Lower leg skin (tissue), 4 donors: ENCODE data around the gene RAB14. TPM values are rescaled to one million over a fixed set of nuclear protein-coding genes. Genes with fewer than 3 reads are reported as not detected.
A peak's percentile ranks its signal among the peaks of the same experiment; 100 is the strongest.

Experiments
- DNase-seq, 2 donors: peaks; one replicate each; pipeline ENCODE4 v3.0.0-alpha.2; 2019; ENCODE audit warnings: low spot score in 2 of 2
- H3K4me3 ChIP-seq: fragments of 200-600 bp; sonication (generic); 2 replicates; pipeline ENCODE4 v1.5.1; 2017; ENCODE audit warnings: mild to moderate bottlenecking, low read depth; ENCODE audit not compliant: poor library complexity, severe bottlenecking
- CTCF ChIP-seq, 3 donors: fragments of 450-650 bp; IDR thresholded peaks; one replicate each; pipeline ENCODE4 v1.5.1; 2016; ENCODE audit warnings: antibody characterized with exemption in 3 of 3, mild to moderate bottlenecking in 3 of 3, moderate library complexity in 2 of 3
- POLR2A ChIP-seq, 2 donors: fragments of 450-650 bp; IDR thresholded peaks; one replicate each; pipeline ENCODE4 v1.6.1; 2016 to 2017; ENCODE audit warnings: antibody characterized with exemption in 2 of 2, mild to moderate bottlenecking in 1 of 2, moderate library complexity in 1 of 2
- WGBS, 2 donors: methylation state at CpG; one replicate each; pipeline ENCODE4 v1.1.5; 2018; 5-methylcytosine and 5-hydroxymethylcytosine counted together
- intact Hi-C: fragments of 100-400 bp; cut with DNase I; formaldehyde crosslinking; loops from one replicate; pipeline ENCODE4 v1.15.0; 2023; ENCODE audit warnings: low total_unique reads
- total RNA-seq, 4 donors: library from RNA; depleted of rRNA; stranded (reverse); fragments of >200 nt; gene quantifications; one replicate each; pipeline ENCODE4 v1.1.0, GENCODE V29; 2016

The RAB14 gene
- total RNA-seq, 4 donors from 2014 or later, result 43.9 to 50.8 (median 49.6) TPM

GRCh38 chr9:121240472-121241135 is 38.9 kb upstream of the RAB14 start:
- TF ChIP-seq CTCF (IDR thresholded peaks at IDR 0.05) (no peak), POLR2A (IDR thresholded peaks at IDR 0.05) (no peak)
- no peak overlapping the region for H3K4me3 ChIP-seq
- intact Hi-C loops, result no loop called here
- WGBS, 2 donors, result 74 to 79% methylated on average over 6 of the region's 6 CpGs
- peak in 1 of 2 donors; percentile 62 for DNase-seq

DNA sequence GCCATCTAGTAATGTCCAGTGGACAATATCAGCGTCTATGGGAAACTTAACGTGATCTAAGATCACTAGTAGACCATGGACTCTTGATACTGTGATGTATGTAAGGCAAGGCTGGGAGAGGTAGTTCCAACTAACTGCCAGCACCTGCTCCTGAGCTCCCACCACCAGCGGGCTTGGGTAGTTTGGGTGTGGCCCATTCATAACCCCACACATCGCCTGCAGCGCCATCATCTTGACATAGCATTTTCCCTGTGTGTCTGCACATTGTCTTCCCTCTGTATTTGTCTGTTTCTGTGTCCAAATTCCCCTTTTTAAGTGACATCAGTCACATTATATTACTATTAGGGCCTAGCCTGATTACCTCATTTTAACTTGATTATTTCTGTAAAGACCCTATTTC is 38.2 kb upstream of the RAB14 start:
- WGBS, 2 donors, result 93 to 97% methylated on average over 5 of the region's 5 CpGs
- H3K4me3 ChIP-seq, result no peak overlapping the region
- DNase-seq, result peak in 1 of 2 donors; percentile 28
- TF ChIP-seq POLR2A (IDR thresholded peaks at IDR 0.05) (no peak), CTCF (IDR thresholded peaks at IDR 0.05) (no peak)
- intact Hi-C loops, result no loop called here

GRCh38 chr9:121239071-121239470 is 37.4 kb upstream of the RAB14 start:
- no peak overlapping the region for H3K4me3 ChIP-seq
- TF ChIP-seq CTCF (IDR thresholded peaks at IDR 0.05) (no peak), POLR2A (IDR thresholded peaks at IDR 0.05) (no peak)
- 64 to 86% methylated on average over 3 of the region's 3 CpGs for WGBS, 2 donors
- intact Hi-C loops, result no loop called here
- DNase-seq, result peak in 1 of 2 donors; percentile 4

DNA sequence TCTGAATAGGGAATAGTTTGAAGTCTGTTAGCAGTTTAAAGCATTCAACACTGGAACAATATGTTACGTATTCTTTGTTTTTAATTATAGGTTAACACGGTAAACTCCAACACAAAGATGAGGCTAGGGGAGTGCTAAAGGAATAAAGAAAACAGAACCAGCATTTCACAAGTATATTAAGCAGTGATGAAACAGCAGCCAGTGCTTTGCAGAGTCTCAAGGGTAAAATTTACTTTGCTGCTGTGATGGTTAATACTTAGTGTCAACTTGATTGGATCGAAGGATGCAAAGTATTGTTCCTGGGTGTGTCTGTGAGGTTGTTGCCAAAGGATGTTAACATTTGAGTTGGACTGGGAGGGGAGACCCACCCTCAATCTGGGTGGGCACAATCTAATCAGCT is 36.2 kb upstream of the RAB14 start:
- intact Hi-C loops, result no loop called here
- 61 to 63% methylated on average over 3 of the region's 3 CpGs for WGBS, 2 donors
- no peak for TF ChIP-seq POLR2A (IDR thresholded peaks at IDR 0.05)
- no peak for TF ChIP-seq CTCF (IDR thresholded peaks at IDR 0.05)

GRCh38 chr9:121235512-121235911 is 33.8 kb upstream of the RAB14 start:
- TF ChIP-seq POLR2A (IDR thresholded peaks at IDR 0.05), result no peak
- TF ChIP-seq CTCF (IDR thresholded peaks at IDR 0.05), result no peak
- intact Hi-C loops, result no loop called here
- peak in 1 of 2 donors; percentile 29 for DNase-seq
- no peak overlapping the region for H3K4me3 ChIP-seq
- 93 to 96% methylated on average over 5 of the region's 5 CpGs for WGBS, 2 donors

More for the DNA sequence above, 36.2 kb upstream of the RAB14 start:
- no peak overlapping the region for H3K4me3 ChIP-seq
- DNase-seq, result peak in 1 of 2 donors; percentile 2

GRCh38 chr9:121234832-121235161 is 33.1 kb upstream of the RAB14 start:
- H3K4me3 ChIP-seq, result no peak overlapping the region
- intact Hi-C loops, result no loop called here
- DNase-seq, result peak in 1 of 2 donors; percentile 28
- WGBS, 2 donors, result 94 to 96% methylated on average over 6 of the region's 6 CpGs
- TF ChIP-seq CTCF (IDR thresholded peaks at IDR 0.05), result no peak
- no peak for TF ChIP-seq POLR2A (IDR thresholded peaks at IDR 0.05)
